H7 (cell line): ENCODE results near the gene RAB3C. TPM values are rescaled to one million over a fixed set of nuclear protein-coding genes. Genes with fewer than 3 reads are reported as not detected.

Experiments
- DNase-seq: peaks from one replicate; pipeline ENCODE4 v3.0.0; 2012
- H3K27me3 ChIP-seq: 2 replicates; pipeline ENCODE4 v1.6.0; 2011; ENCODE audit warnings: mild to moderate bottlenecking, low read length; ENCODE audit not compliant: control insufficient read depth, insufficient read depth
- H3K36me3 ChIP-seq: replicated peaks from 2 replicates; pipeline ENCODE4 v1.5.1; 2011; ENCODE audit warnings: low read length; ENCODE audit not compliant: control insufficient read depth, insufficient read depth
- H3K4me3 ChIP-seq: 2 replicates; pipeline ENCODE4 v1.5.1; 2011; ENCODE audit warnings: low read depth, mild to moderate bottlenecking, control low read depth, low read length, moderate library complexity; ENCODE audit not compliant: insufficient read depth
- total RNA-seq: library from RNA; depleted of rRNA; stranded (reverse); fragments of >200 nt; shearing (Covaris generic); gene quantifications from 2 replicates; pipeline ENCODE4 v1.2.3, GENCODE V29; 2014

RAB3C gene
- total RNA-seq, 1 experiment from 2014 or later: 6.2 TPM

- H3K36me3 ChIP-seq: no peaks in the 10 kb centered on the region
- H3K27me3 ChIP-seq: no peaks in the 10 kb centered on the region
- no peak overlapping the region for H3K4me3 ChIP-seq
- DNase-seq: no peak
Measured at GRCh38 chr5:58714046-58714445, 131.2 kb downstream of the RAB3C start.

- no peak for DNase-seq
- H3K27me3 ChIP-seq: no peaks in the 10 kb centered on the region
- no peaks in the 10 kb centered on the region for H3K36me3 ChIP-seq
- H3K4me3 ChIP-seq: no peak overlapping the region
Measured at GRCh38 chr5:58715997-58716656, 133.3 kb downstream of the RAB3C start.

GRCh38 chr5:58716713-58717112 is 133.8 kb downstream of the RAB3C start:
- Histone ChIP-seq H3K36me3 (no peaks in the 10 kb centered on the region), H3K4me3 (no peak overlapping the region), H3K27me3 (no peaks in the 10 kb centered on the region)
- DNase-seq: no peak

- Histone ChIP-seq H3K27me3 (no peaks in the 10 kb centered on the region), H3K36me3 (no peaks in the 10 kb centered on the region), H3K4me3 (no peak overlapping the region)
- peak; percentile 2 for DNase-seq
Measured at GRCh38 chr5:58717303-58718007, 134.6 kb downstream of the RAB3C start.

- Histone ChIP-seq H3K4me3 (no peak overlapping the region), H3K36me3 (no peaks in the 10 kb centered on the region), H3K27me3 (no peaks in the 10 kb centered on the region)
- no peak for DNase-seq
Measured at GRCh38 chr5:58718269-58718978, 135.5 kb downstream of the RAB3C start.

GRCh38 chr5:58722160-58722559 is 139.3 kb downstream of the RAB3C start:
- Histone ChIP-seq H3K36me3 (no peaks in the 10 kb centered on the region), H3K27me3 (no peaks in the 10 kb centered on the region), H3K4me3 (no peak overlapping the region)
- DNase-seq: no peak

- Histone ChIP-seq H3K4me3 (no peak overlapping the region), H3K27me3 (no peaks in the 10 kb centered on the region), H3K36me3 (no peaks in the 10 kb centered on the region)
- no peak for DNase-seq
Measured at GRCh38 chr5:58724992-58725391, 142.1 kb downstream of the RAB3C start.

GRCh38 chr5:58731641-58732040 is 148.8 kb downstream of the RAB3C start:
- Histone ChIP-seq H3K4me3 (no peak overlapping the region), H3K36me3 (no peaks in the 10 kb centered on the region), H3K27me3 (no peaks in the 10 kb centered on the region)
- no peak for DNase-seq

- Histone ChIP-seq H3K36me3 (no peaks in the 10 kb centered on the region), H3K4me3 (no peak overlapping the region), H3K27me3 (no peaks in the 10 kb centered on the region)
- DNase-seq: no peak
Measured at GRCh38 chr5:58735637-58736036, 152.8 kb downstream of the RAB3C start.

- H3K4me3 ChIP-seq: no peak overlapping the region
- no peaks in the 10 kb centered on the region for H3K36me3 ChIP-seq
- DNase-seq: no peak
- no peaks in the 10 kb centered on the region for H3K27me3 ChIP-seq
Measured at GRCh38 chr5:58736214-58736613, 153.3 kb downstream of the RAB3C start.

GRCh38 chr5:58737671-58738070 is 154.8 kb downstream of the RAB3C start:
- no peak for DNase-seq
- Histone ChIP-seq H3K4me3 (no peak overlapping the region), H3K36me3 (no peaks in the 10 kb centered on the region), H3K27me3 (no peaks in the 10 kb centered on the region)

GRCh38 chr5:58738336-58738735 is 155.5 kb downstream of the RAB3C start:
- Histone ChIP-seq H3K27me3 (no peaks in the 10 kb centered on the region), H3K36me3 (no peaks in the 10 kb centered on the region), H3K4me3 (no peak overlapping the region)
- DNase-seq: no peak

- Histone ChIP-seq H3K27me3 (no peaks in the 10 kb centered on the region), H3K36me3 (no peaks in the 10 kb centered on the region), H3K4me3 (no peak overlapping the region)
- no peak for DNase-seq
Measured at GRCh38 chr5:58739051-58739450, 156.2 kb downstream of the RAB3C start.

- DNase-seq: no peak
- no peaks in the 10 kb centered on the region for H3K27me3 ChIP-seq
- H3K36me3 ChIP-seq: no peaks in the 10 kb centered on the region
- no peak overlapping the region for H3K4me3 ChIP-seq
Measured at GRCh38 chr5:58740956-58741355, 158.1 kb downstream of the RAB3C start.

- Histone ChIP-seq H3K4me3 (no peak overlapping the region), H3K36me3 (no peaks in the 10 kb centered on the region), H3K27me3 (no peaks in the 10 kb centered on the region)
- DNase-seq: no peak
Measured at GRCh38 chr5:58745350-58745749, 162.5 kb downstream of the RAB3C start.
